HEK293 (cell line): ENCODE data around the gene IZUMO2.
"Not testable (repeated sequence)": the region's sequence is repeated elsewhere in the genome, so short reads cannot be mapped to it uniquely, and the experiment has no call there.

Experiments
- CTCF ChIP-seq: fragments of 450-650 bp; formaldehyde crosslinking; IDR thresholded peaks from 2 replicates; pipeline ENCODE4 v1.5.1; 2016; ENCODE audit warnings: missing biosample characterization, missing genetic modification characterization
- PBX3 ChIP-seq: sonication (generic); formaldehyde crosslinking; IDR thresholded peaks from 2 replicates; pipeline ENCODE4 v1.8.1; 2022; ENCODE audit warnings: mild to moderate bottlenecking, moderate library complexity, missing genetic modification reagents
- ZBTB11 ChIP-seq: fragments of 450-650 bp; formaldehyde crosslinking; conservative IDR thresholded peaks from 2 replicates; pipeline ENCODE4 v1.5.1; 2016; ENCODE audit warnings: low read depth, missing biosample characterization, missing genetic modification characterization
- ZBTB21 ChIP-seq: fragments of 450-650 bp; formaldehyde crosslinking; IDR thresholded peaks from 2 replicates; pipeline ENCODE4 v1.5.1; 2017; ENCODE audit warnings: missing biosample characterization, missing genetic modification characterization
- ZBTB7A ChIP-seq: fragments of 450-650 bp; formaldehyde crosslinking; IDR thresholded peaks from 2 replicates; pipeline ENCODE4 v1.5.1; 2016; ENCODE audit warnings: low read depth, missing biosample characterization, missing genetic modification characterization
- ZFP3 ChIP-seq: fragments of 450-650 bp; formaldehyde crosslinking; IDR thresholded peaks from 2 replicates; pipeline ENCODE4 v1.5.1; 2016; ENCODE audit warnings: low read depth, missing biosample characterization, missing genetic modification characterization
- ZNF10 ChIP-seq: fragments of 450-650 bp; formaldehyde crosslinking; IDR thresholded peaks from 2 replicates; pipeline ENCODE4 v1.5.1; 2017; ENCODE audit warnings: missing biosample characterization, missing genetic modification characterization
- ZNF121 ChIP-seq: fragments of 450-650 bp; formaldehyde crosslinking; IDR thresholded peaks from 2 replicates; pipeline ENCODE4 v1.5.1; 2016; ENCODE audit warnings: missing biosample characterization, missing genetic modification characterization
- ZNF16 ChIP-seq: fragments of 450-650 bp; formaldehyde crosslinking; IDR thresholded peaks from 2 replicates; pipeline ENCODE4 v1.5.1; 2016; ENCODE audit warnings: low read depth, missing biosample characterization, missing genetic modification characterization
- ZNF174 ChIP-seq: fragments of 450-650 bp; formaldehyde crosslinking; IDR thresholded peaks from 2 replicates; pipeline ENCODE4 v1.5.0; 2017; ENCODE audit warnings: missing biosample characterization, mild to moderate bottlenecking, missing genetic modification characterization
- ZNF350 ChIP-seq: fragments of 450-650 bp; formaldehyde crosslinking; IDR thresholded peaks from 2 replicates; pipeline ENCODE4 v1.5.0; 2017; ENCODE audit warnings: missing biosample characterization, mild to moderate bottlenecking, missing genetic modification characterization
- ZNF521 ChIP-seq: fragments of 450-650 bp; formaldehyde crosslinking; IDR thresholded peaks from 2 replicates; pipeline ENCODE4 v1.5.1; 2017; ENCODE audit warnings: missing biosample characterization, mild to moderate bottlenecking, missing genetic modification characterization
- ZNF707 ChIP-seq: fragments of 450-650 bp; formaldehyde crosslinking; IDR thresholded peaks from 2 replicates; pipeline ENCODE4 v1.5.1; 2016; ENCODE audit warnings: missing biosample characterization, missing genetic modification characterization

- not testable (repeated sequence) for TF ChIP-seq ZBTB21 (tag by site-specific recombination); PBX3 (CRISPR knock-in tag); CTCF (tag by site-specific recombination); ZNF10 (tag by site-specific recombination); ZNF350; ZNF707 (tag by site-specific recombination); ZNF16 (tag by site-specific recombination); ZBTB11 (tag by site-specific recombination); ZFP3 (tag by site-specific recombination); ZBTB7A (tag by site-specific recombination); ZNF121 (tag by site-specific recombination); ZNF174; ZNF521
Observed at GRCh38 chr19:50133518-50134492, 29.3 kb downstream of the IZUMO2 start.
